K562 (cell line): ENCODE data around the gene ZMIZ1. TPM values are rescaled to one million over a fixed set of nuclear protein-coding genes. Genes with fewer than 3 reads are reported as not detected.
A peak's percentile ranks its signal among the peaks of the same experiment; 100 is the strongest.

Experiments
- ATAC-seq: fragments of 200-7000 bp; cut with Tn5 transposase; 3 replicates; pipeline ENCODE4 v1.9.1; 2020; ENCODE audit warnings: moderate library complexity
- BruUV-seq: library from RNA; stranded (reverse); fragments of 400-500 nt; replicated peaks from 2 replicates; lab custom pipeline; 2021; lab: Mats Ljungman, UMichigan
- CTCF ChIA-PET: fragments of 300-600 bp; formaldehyde crosslinking; extraction: SDS; loops from one replicate; lab custom pipeline; 2021; ENCODE audit warnings: low intra/inter-chr PET ratio; lab: Yijun Ruan, JAX
- POLR2A ChIA-PET: fragments of 300-600, 350-650 bp; sonication (Branson Sonifier 250); formaldehyde crosslinking; extraction: SDS; loops from one replicate; lab custom pipeline; 2021; ENCODE audit warnings: antibody characterized with exemption, inconsistent platforms; lab: Yijun Ruan, JAX
- DNase-seq, 4 experiments: peaks; one replicate each; pipeline versions ENCODE4 v3.0.0 to v3.0.0-alpha.2; 2011 to 2018; ENCODE audit warnings: low spot score in 3 of 4, mixed read lengths in 3 of 4; ENCODE audit errors: extremely low read depth in 1 of 4
- FAIRE-seq: peaks from 2 replicates; lab custom pipeline; 2011; peaks lifted over from hg19 to GRCh38; lab: Jason Lieb, UNC
- H2AFZ ChIP-seq: 2 replicates; pipeline ENCODE4 v1.6.0; 2011; ENCODE audit warnings: low read depth, low read length, control low read depth, inconsistent platforms
- H3K27ac ChIP-seq: fragments of 200-600 bp; 3 replicates; pipeline ENCODE4 v1.8.0; 2011; ENCODE audit warnings: low read depth, mild to moderate bottlenecking, control low read depth, inconsistent platforms, low read length, moderate library complexity, mixed read lengths; ENCODE audit errors: extremely low read depth
- H3K27me3 ChIP-seq, 2 experiments: fragments of 300-600 bp in 1 of 2; 2 replicates in 1 of 2; 3 replicates in 1 of 2; pipeline versions ENCODE4 v1.6.0 to v1.8.0; 2011; ENCODE audit warnings: inconsistent platforms in 2 of 2, low read length in 2 of 2, mild to moderate bottlenecking in 1 of 2, mixed read lengths in 1 of 2, moderate library complexity in 1 of 2; ENCODE audit not compliant: control insufficient read depth in 2 of 2, insufficient read depth in 2 of 2
- H3K36me3 ChIP-seq: fragments of 300-600 bp; 3 replicates; pipeline ENCODE4 v1.8.0; 2011; ENCODE audit warnings: mild to moderate bottlenecking, low read length, inconsistent platforms; ENCODE audit not compliant: control insufficient read depth, insufficient read depth
- H3K4me1 ChIP-seq, 2 experiments: fragments of 200-600 bp in 1 of 2; replicated peaks in 1 of 2; 2 replicates in 1 of 2; 3 replicates in 1 of 2; pipeline versions ENCODE4 v1.5.1 to v1.8.0; 2011; ENCODE audit warnings: inconsistent platforms in 2 of 2, low read length in 2 of 2, mild to moderate bottlenecking in 1 of 2, mixed read lengths in 1 of 2, moderate library complexity in 1 of 2; ENCODE audit not compliant: control insufficient read depth in 2 of 2, insufficient read depth in 2 of 2
- H3K4me2 ChIP-seq: 2 replicates; pipeline ENCODE4 v1.6.1; 2011; ENCODE audit warnings: low read length, control low read depth, inconsistent platforms, mixed read lengths; ENCODE audit not compliant: insufficient read depth
- H3K4me3 ChIP-seq: fragments of 200-600 bp; sonication (generic), shearing (Covaris generic); 2 replicates; pipeline ENCODE4 v1.5.1; 2016; ENCODE audit warnings: control low read depth, inconsistent platforms
- H3K79me2 ChIP-seq: fragments of 200-600 bp; 3 replicates; pipeline ENCODE4 v1.8.0; 2011; ENCODE audit warnings: low read length, inconsistent platforms; ENCODE audit not compliant: control insufficient read depth, insufficient read depth
- H3K9ac ChIP-seq, 2 experiments: 2 replicates each; pipeline versions ENCODE4 v1.6.0 to v1.6.1; 2011; ENCODE audit warnings: low read depth in 2 of 2, low read length in 2 of 2, control low read depth in 1 of 2, inconsistent platforms in 1 of 2, mild to moderate bottlenecking in 1 of 2, mixed read lengths in 1 of 2; ENCODE audit not compliant: insufficient read depth in 1 of 2
- H3K9me1 ChIP-seq: one replicate; pipeline ENCODE4 v1.6.0; 2011; ENCODE audit warnings: inconsistent platforms, mild to moderate bottlenecking, low read length, moderate library complexity; ENCODE audit not compliant: control insufficient read depth, insufficient read depth
- H3K9me3 ChIP-seq: replicated peaks from 2 replicates; pipeline ENCODE4 v1.5.1; 2011; ENCODE audit warnings: low read depth, low read length, inconsistent platforms; ENCODE audit not compliant: control insufficient read depth, insufficient read depth
- H4K20me1 ChIP-seq: replicated peaks from 2 replicates; pipeline ENCODE4 v1.6.1; 2011; ENCODE audit warnings: low read length, inconsistent platforms, mixed read lengths; ENCODE audit not compliant: control insufficient read depth, insufficient read depth
- EP300 ChIP-seq: IDR thresholded peaks from 2 replicates; pipeline ENCODE4 v1.6.1; 2012; ENCODE audit warnings: low read length, improper control_type of control experiment
- KAT2B ChIP-seq: IDR thresholded peaks from one replicate; pipeline ENCODE4 v1.6.1; 2012; ENCODE audit warnings: low read depth, mild to moderate bottlenecking, control low read depth, inconsistent platforms, low read length, moderate library complexity
- MTA2 ChIP-seq: fragments of 450-650 bp; IDR thresholded peaks from 2 replicates; pipeline ENCODE4 v1.6.1; 2016; ENCODE audit warnings: low read depth
- NCOA4 ChIP-seq: fragments of 450-650 bp; IDR thresholded peaks from 2 replicates; pipeline ENCODE4 v1.6.1; 2018; ENCODE audit warnings: mild to moderate bottlenecking; ENCODE audit not compliant: partially characterized antibody
- PRPF4 ChIP-seq: fragments of 200-400 bp; formaldehyde crosslinking; IDR thresholded peaks from one replicate; pipeline ENCODE4 v1.6.1; 2017; ENCODE audit warnings: low read length, low read depth, mild to moderate bottlenecking; ENCODE audit not compliant: insufficient read depth, poor library complexity, severe bottlenecking
- SIN3A ChIP-seq, 2 experiments: fragments of 150-350 bp in 1 of 2; IDR thresholded peaks; 2 replicates each; pipeline ENCODE4 v1.6.1; 2011 to 2016; ENCODE audit warnings: borderline replicate concordance in 2 of 2, low read depth in 2 of 2, low read length in 2 of 2, mild to moderate bottlenecking in 2 of 2, moderate library complexity in 2 of 2; ENCODE audit not compliant: control insufficient read depth in 1 of 2
- TAF1 ChIP-seq: IDR thresholded peaks from 2 replicates; pipeline ENCODE4 v1.6.1; 2011; ENCODE audit warnings: mild to moderate bottlenecking, low read length, moderate library complexity; ENCODE audit not compliant: insufficient read depth, control insufficient read depth, severe bottlenecking; ENCODE audit errors: extremely low read depth
- TGIF2 ChIP-seq: sonication (generic); formaldehyde crosslinking; IDR thresholded peaks from 2 replicates; pipeline ENCODE4 v1.8.1; 2022; ENCODE audit warnings: mild to moderate bottlenecking, missing genetic modification reagents, moderate library complexity
- ZNF146 ChIP-seq: IDR thresholded peaks from one replicate; pipeline ENCODE4 v1.6.1; 2018; ENCODE audit warnings: missing compliant biosample characterization; ENCODE audit not compliant: unreplicated experiment
- ZNF76 ChIP-seq: fragments of 250-450 bp; sonication (Bioruptor Pico); IDR thresholded peaks from 2 replicates; pipeline ENCODE4 v1.4.0; 2020; ENCODE audit warnings: mild to moderate bottlenecking, moderate library complexity, borderline replicate concordance
- WGBS: fragments of 100-300 bp; shearing (Covaris generic); methylation state at CpG from one replicate; pipeline ENCODE4 v1.1.6; 2016; ENCODE audit warnings: low coverage, mixed read lengths; ENCODE audit not compliant: insufficient coverage; ENCODE audit errors: missing lambda C conversion rate; 5-methylcytosine and 5-hydroxymethylcytosine counted together
- in situ Hi-C: fragments of 300-500 bp; cut with MboI; formaldehyde crosslinking; loops from 4 replicates; pipeline ENCODE4 v1.15.0; 2018; ENCODE audit warnings: inconsistent platforms, mixed read lengths
- intact Hi-C: fragments of 100-400 bp; cut with micrococcal nuclease; formaldehyde crosslinking; loops from 2 replicates; pipeline ENCODE4 v1.14.2; 2022
- polyA plus RNA-seq, 8 experiments: library from polyadenylated mRNA; depleted of rRNA in 4 of 8; stranded (reverse) in 5 of 8; unstranded in 3 of 8; fragments of >200 nt; fragmentation: Nextera tagmentation in 2 of 8; fragmentation: Illumina TruSeq in 1 of 8; extraction: Ambion mirVana in 2 of 8; extraction: Trizol in 1 of 8; gene quantifications; 2 replicates each; pipeline versions ENCODE4 v1.2.1 to v1.2.3, GENCODE V29; 2011 to 2014; ENCODE audit warnings: inconsistent platforms in 1 of 8, missing spikeins in 1 of 8
- total RNA-seq, 7 experiments: library from RNA; depleted of rRNA in 6 of 7; stranded (reverse); fragments of >200 nt in 6 of 7; fragmentation: Illumina TruSeq in 2 of 7; extraction: Trizol in 2 of 7; gene quantifications; 2 replicates each; pipeline versions ENCODE4 v1.2.1 to v1.2.3, GENCODE V29; 2011 to 2021; ENCODE audit warnings: low replicate concordance in 1 of 7
- TF ChIP-seq, protein P1 (sequence below): fragments of 250-450 bp; sonication (Bioruptor Pico); IDR thresholded peaks from 2 replicates; pipeline ENCODE4 v1.4.0; 2020; ENCODE audit warnings: mild to moderate bottlenecking, moderate library complexity
- TF ChIP-seq, protein P2 (sequence below): fragments of 450-650 bp; formaldehyde crosslinking; IDR thresholded peaks from 2 replicates; pipeline ENCODE4 v1.4.0; 2020; ENCODE audit warnings: mild to moderate bottlenecking, mixed read lengths
- TF ChIP-seq, protein P3 (sequence below): sonication (generic); formaldehyde crosslinking; IDR thresholded peaks from 2 replicates; pipeline ENCODE4 v1.8.1; 2023; ENCODE audit warnings: mild to moderate bottlenecking, missing genetic modification reagents

Gene ZMIZ1
- total and polyA plus RNA-seq, 9 of the 15 experiments (the other 6 are each of a cell fraction or from before 2014, with no cell fraction given), result 1.0 to 37.3 (median 4.3) TPM

DNA sequence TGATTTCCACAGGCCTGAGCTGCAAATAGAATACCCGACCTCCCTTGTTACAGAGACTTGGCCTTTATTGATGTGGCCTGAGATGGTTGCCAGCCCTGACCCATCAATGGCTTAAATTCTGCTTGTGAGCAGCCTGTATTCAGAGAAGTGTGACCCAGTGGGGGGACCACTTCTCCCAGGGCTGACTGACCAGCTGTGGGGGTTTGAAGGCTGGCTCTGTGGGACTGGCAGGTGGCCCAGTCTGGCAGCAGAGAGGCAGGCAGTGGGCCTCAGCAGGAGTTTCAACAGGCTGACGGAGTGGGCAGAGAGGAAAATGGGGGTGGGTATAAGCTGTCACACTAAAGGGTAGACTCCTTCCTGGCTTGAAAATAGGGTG lies 266.3 kb downstream of the ZMIZ1 start (continued):
- no peak for TF ChIP-seq TAF1
- no peak for TF ChIP-seq TGIF2
- TF ChIP-seq KAT2B, result no peak
- no peak for TF ChIP-seq EP300
- TF ChIP-seq, all 486 proteins: peak for 0

DNA sequence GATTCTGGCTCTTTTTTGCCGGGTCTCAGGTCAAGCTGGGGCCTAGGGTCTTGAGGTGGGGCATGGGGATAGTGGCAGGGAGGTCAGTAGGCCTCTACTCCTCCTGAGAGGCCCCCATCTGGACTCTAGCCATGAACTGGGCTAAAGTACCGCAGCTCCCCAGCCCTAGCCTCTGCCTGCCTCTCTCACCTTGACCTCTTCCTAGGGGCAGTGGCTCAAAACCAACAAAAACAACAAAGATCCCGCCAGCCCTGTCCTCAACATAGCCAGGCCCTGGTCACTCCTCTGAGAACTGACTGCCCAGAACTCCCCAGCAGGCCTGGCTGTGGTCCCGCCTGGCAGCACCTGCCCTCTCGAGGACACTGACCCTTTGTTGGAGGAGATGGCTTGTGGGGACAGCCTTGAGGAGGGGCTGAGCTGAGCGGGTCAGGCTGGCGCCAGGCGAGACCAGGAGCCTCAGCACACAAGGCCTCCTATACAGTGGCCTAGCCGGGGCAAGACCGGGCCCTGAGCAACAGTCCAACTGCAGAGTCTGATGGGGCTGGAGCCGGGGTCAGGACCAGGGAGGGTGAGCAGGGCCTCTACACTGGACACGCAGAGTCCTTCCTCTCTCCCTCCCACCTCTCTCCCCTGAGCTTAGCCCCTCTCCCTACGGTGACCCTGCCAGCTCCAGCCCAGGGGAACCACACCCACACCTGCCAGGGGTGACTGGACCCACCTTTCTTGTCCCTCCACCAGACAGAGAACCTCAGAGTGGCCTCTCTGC lies 266.9 kb downstream of the ZMIZ1 start:
- in situ Hi-C loops, result loop anchor here (5.0 kb wide), 1 partner anchor 48 kb away; no protein-coding TSS in a partner anchor
- TF ChIP-seq, protein P1, sequence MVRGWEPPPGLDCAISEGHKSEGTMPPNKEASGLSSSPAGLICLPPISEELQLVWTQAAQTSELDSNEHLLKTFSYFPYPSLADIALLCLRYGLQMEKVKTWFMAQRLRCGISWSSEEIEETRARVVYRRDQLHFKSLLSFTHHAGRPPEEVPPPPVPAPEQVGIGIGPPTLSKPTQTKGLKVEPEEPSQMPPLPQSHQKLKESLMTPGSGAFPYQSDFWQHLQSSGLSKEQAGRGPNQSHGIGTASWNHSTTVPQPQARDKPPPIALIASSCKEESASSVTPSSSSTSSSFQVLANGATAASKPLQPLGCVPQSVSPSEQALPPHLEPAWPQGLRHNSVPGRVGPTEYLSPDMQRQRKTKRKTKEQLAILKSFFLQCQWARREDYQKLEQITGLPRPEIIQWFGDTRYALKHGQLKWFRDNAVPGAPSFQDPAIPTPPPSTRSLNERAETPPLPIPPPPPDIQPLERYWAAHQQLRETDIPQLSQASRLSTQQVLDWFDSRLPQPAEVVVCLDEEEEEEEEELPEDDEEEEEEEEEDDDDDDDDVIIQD (CRISPR knock-in tag), result no peak
- TF ChIP-seq ZNF76 (CRISPR knock-in tag) (no peak), NCOA4 (no peak), PRPF4 (no peak), MTA2 (no peak), ZNF146 (CRISPR knock-in tag) (no peak), SIN3A (IDR thresholded peaks at IDR 0.05; ENCODE audit: borderline replicate concordance in 2 of 2, control insufficient read depth in 1 of 2, low read depth in 2 of 2, low read length in 2 of 2) (no peak)
- TF ChIP-seq, protein P2, sequence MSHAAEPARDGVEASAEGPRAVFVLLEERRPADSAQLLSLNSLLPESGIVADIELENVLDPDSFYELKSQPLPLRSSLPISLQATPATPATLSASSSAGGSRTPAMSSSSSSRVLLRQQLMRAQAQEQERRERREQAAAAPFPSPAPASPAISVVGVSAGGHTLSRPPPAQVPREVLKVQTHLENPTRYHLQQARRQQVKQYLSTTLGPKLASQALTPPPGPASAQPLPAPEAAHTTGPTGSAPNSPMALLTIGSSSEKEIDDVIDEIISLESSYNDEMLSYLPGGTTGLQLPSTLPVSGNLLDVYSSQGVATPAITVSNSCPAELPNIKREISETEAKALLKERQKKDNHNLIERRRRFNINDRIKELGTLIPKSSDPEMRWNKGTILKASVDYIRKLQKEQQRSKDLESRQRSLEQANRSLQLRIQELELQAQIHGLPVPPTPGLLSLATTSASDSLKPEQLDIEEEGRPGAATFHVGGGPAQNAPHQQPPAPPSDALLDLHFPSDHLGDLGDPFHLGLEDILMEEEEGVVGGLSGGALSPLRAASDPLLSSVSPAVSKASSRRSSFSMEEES, result no peak
- TF ChIP-seq, protein P3, sequence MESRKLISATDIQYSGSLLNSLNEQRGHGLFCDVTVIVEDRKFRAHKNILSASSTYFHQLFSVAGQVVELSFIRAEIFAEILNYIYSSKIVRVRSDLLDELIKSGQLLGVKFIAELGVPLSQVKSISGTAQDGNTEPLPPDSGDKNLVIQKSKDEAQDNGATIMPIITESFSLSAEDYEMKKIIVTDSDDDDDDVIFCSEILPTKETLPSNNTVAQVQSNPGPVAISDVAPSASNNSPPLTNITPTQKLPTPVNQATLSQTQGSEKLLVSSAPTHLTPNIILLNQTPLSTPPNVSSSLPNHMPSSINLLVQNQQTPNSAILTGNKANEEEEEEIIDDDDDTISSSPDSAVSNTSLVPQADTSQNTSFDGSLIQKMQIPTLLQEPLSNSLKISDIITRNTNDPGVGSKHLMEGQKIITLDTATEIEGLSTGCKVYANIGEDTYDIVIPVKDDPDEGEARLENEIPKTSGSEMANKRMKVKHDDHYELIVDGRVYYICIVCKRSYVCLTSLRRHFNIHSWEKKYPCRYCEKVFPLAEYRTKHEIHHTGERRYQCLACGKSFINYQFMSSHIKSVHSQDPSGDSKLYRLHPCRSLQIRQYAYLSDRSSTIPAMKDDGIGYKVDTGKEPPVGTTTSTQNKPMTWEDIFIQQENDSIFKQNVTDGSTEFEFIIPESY (CRISPR knock-in tag), result no peak

More for the DNA sequence above, 266.9 kb downstream of the ZMIZ1 start:
- BruUV-seq, result no TSS peak
- H3K9ac ChIP-seq, result peak overlapping the region in 1 of 2 experiments; percentile 31; a peak in 2 of 4 replicates
- no peak overlapping the region for H2AFZ ChIP-seq
- no peaks in the 10 kb centered on the region for H3K4me1 ChIP-seq
- ChIA-PET POLR2A (interaction anchor here (1.0 to 3.1 kb wide), 3 partner anchors 8 to 19 kb away, joined by 4 to 16 read pairs (median 9); no protein-coding TSS in a partner anchor), CTCF (no interaction called here)
- DNase-seq (no peak), ATAC-seq (peak; percentile 55), FAIRE-seq (no peak)
- H3K4me2 ChIP-seq, result no peak overlapping the region
- H4K20me1 ChIP-seq, result peaks cover 5% of the 10 kb centered on the region; the same call in 1 of the 2 replicates
- H3K27ac ChIP-seq, result no peak overlapping the region
- no peak overlapping the region for H3K4me3 ChIP-seq
- H3K9me1 ChIP-seq, result no peaks in the 10 kb centered on the region
- H3K79me2 ChIP-seq, result no peaks in the 10 kb centered on the region
- no peaks in the 10 kb centered on the region for H3K36me3 ChIP-seq
- H3K9me3 ChIP-seq, result no peaks in the 10 kb centered on the region
- intact Hi-C loops, result no loop called here
- 21% methylated on average over 13 of the region's 13 CpGs for WGBS
- peaks cover 3 to 30% of the 10 kb centered on the region in 2 experiments; a peak in 4 of 5 replicates for H3K27me3 ChIP-seq
